ACC112 (cell line): Measurements from ENCODE around the gene PLA2G2A.

Experiments
- H2AFZ ChIP-seq: fragments of 200-600 bp; sonication (generic); one replicate; pipeline ENCODE4 v1.6.0; 2017; ENCODE audit warnings: antibody characterized with exemption, low read length; ENCODE audit not compliant: unreplicated experiment
- H3K27ac ChIP-seq: fragments of 200-600 bp; sonication (generic); 2 replicates; pipeline ENCODE4 v1.5.1; 2014; ENCODE audit warnings: low read depth, mild to moderate bottlenecking, antibody characterized with exemption, low read length, moderate library complexity
- H3K27me3 ChIP-seq: fragments of 200-600 bp; sonication (generic); 2 replicates; pipeline ENCODE4 v1.6.1; 2014; ENCODE audit warnings: mild to moderate bottlenecking, antibody characterized with exemption, low read length, moderate library complexity, mixed read lengths; ENCODE audit not compliant: insufficient read depth
- H3K36me3 ChIP-seq: fragments of 200-600 bp; sonication (generic); 2 replicates; pipeline ENCODE4 v1.6.1; 2016; ENCODE audit warnings: mild to moderate bottlenecking, antibody characterized with exemption, low read length, moderate library complexity, mixed read lengths; ENCODE audit not compliant: insufficient read depth
- H3K4me1 ChIP-seq: fragments of 200-600 bp; sonication (generic); one replicate; pipeline ENCODE4 v1.6.1; 2016; ENCODE audit warnings: low read length, mixed read lengths; ENCODE audit not compliant: insufficient read depth, unreplicated experiment, control insufficient read depth
- H3K4me3 ChIP-seq: fragments of 200-600 bp; sonication (generic); 2 replicates; pipeline ENCODE4 v1.5.1; 2014; ENCODE audit warnings: mild to moderate bottlenecking, low read depth, low read length
- H3K79me2 ChIP-seq: fragments of 200-600 bp; sonication (generic); one replicate; pipeline ENCODE4 v1.6.0; 2016; ENCODE audit warnings: low read length; ENCODE audit not compliant: control insufficient read depth, unreplicated experiment, insufficient read depth

Gene PLA2G2A

DNA sequence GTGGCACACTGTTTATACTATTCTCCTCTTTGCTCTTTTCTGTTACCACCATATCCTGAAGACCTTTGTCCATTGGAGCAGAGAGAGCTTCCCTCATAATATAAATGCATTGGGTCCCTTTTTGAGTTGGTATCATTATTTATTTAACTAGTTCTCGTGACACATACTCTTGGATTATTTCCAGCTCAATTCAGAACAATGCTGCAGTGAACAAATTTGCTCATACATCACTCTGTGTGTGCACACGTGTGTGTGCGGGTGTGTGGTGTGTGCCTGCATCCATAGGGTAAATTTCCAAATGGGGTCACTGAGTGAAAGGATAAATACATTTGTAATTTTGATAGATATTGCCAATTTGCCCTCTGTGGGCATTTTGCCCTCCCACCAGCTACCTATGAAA lies 5.8 kb downstream of the PLA2G2A start:
- Histone ChIP-seq H3K4me1 (no peaks in the 10 kb centered on the region), H3K36me3 (no peaks in the 10 kb centered on the region), H3K27ac (no peak overlapping the region), H2AFZ (no peak overlapping the region), H3K79me2 (no peaks in the 10 kb centered on the region), H3K4me3 (no peak overlapping the region), H3K27me3 (peaks cover 55% of the 10 kb centered on the region)

DNA sequence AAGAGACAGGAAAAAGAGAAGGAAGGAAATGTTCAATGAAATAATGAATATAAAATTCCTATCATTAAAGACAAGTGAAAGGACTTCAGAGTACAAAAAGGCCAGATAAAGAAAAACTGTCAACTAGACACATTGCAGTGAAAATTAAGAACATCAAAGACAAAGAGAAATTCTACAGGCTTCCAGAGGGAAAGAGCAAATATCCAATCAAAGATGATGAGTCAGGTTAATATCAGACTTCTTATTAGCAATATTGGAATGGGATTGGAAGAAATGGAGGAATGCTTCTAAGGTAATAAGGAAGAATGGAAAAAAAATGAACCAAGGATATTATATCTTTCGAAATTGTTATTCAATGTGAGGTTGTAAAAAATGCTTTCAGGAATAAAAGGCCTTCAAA lies 7.8 kb downstream of the PLA2G2A start:
- Histone ChIP-seq H3K36me3 (no peaks in the 10 kb centered on the region), H3K4me3 (no peak overlapping the region), H3K4me1 (no peaks in the 10 kb centered on the region), H3K27me3 (peaks cover 61% of the 10 kb centered on the region), H3K79me2 (no peaks in the 10 kb centered on the region), H3K27ac (no peak overlapping the region), H2AFZ (no peak overlapping the region)

DNA sequence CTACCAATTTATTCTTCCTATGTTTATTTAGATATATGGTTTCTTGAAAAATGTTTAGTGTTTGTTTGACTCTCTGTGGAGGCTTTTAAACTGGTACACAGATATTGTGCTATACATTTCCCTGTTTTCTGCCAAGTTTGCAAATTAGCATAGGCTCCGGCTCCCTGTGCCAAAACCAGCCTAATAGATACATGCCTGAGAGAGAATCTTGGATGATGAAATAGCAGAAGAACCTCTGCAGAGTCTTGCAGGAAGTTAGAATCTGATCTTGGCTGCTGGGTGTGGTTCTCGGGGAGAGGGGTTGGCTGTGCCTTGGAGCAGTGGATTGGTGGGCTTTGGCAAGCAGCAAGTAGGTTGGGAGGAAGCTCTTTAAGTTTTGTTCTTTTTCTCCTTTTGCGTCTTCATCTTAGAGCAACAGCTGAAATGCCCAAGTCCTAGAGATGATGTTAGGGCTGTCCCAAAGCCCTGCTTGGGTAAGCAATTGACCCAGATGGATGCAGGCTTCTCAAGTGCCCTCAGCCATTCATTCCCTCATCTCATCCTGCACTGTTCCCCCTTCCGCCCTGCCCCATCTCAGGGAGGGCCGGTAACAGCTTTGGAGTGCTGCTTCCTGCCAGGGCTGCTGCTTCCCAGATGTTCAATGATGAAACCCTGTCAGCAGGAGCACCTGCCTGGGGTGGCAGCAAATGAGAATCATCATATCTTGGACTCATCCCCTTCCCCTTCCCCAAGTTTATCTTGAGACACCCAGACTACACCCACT lies 9.3 kb downstream of the PLA2G2A start:
- H2AFZ ChIP-seq: no peak overlapping the region
- H3K27me3 ChIP-seq: peaks cover 64% of the 10 kb centered on the region
- H3K27ac ChIP-seq: no peak overlapping the region
- no peak overlapping the region for H3K4me3 ChIP-seq
- no peaks in the 10 kb centered on the region for H3K36me3 ChIP-seq
- H3K4me1 ChIP-seq: no peaks in the 10 kb centered on the region
- no peaks in the 10 kb centered on the region for H3K79me2 ChIP-seq

DNA sequence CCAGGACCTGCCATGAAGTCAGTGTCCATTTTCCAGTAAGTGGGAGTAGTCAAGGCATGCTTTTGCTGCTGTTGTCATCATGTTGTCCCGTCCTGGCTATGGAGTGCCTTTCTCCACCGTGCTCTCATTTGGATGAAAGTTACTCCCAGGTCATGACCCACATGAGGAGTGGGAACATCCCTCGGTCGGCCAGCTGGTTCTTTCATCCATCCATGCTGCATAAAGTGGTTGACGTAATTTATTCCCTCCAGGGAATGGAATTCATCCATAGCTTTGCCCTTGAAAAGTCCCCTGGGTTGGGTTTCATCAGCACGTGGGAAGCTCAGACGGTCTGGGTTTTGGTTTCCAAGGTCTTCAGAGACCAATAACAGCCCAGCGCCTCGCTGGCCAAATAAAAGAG lies 11.6 kb downstream of the PLA2G2A start:
- Histone ChIP-seq H2AFZ (no peak overlapping the region), H3K79me2 (no peaks in the 10 kb centered on the region), H3K27me3 (peaks cover 86% of the 10 kb centered on the region), H3K4me1 (no peaks in the 10 kb centered on the region), H3K4me3 (no peak overlapping the region), H3K27ac (no peak overlapping the region), H3K36me3 (no peaks in the 10 kb centered on the region)

DNA sequence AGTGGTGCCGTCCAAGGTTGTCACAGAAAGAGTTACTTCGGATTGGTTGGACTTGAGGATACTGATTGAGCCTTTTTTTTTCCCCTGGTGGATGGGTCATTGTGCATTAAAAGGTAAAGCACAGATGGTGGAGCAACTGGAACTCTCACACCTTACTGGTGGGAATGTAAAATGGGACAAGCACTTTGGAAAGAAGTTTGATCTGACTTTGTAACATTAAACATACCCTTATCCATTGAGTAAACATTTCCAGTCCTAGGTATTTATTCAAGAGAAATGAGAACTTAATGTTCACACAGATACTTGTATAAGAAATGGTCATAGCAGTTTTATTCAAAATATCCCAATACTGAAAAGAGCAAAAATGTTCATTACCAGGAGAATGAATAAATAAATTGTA lies 14.9 kb downstream of the PLA2G2A start:
- H3K27ac ChIP-seq: no peak overlapping the region
- no peak overlapping the region for H2AFZ ChIP-seq
- H3K4me1 ChIP-seq: no peaks in the 10 kb centered on the region
- H3K79me2 ChIP-seq: no peaks in the 10 kb centered on the region
- H3K27me3 ChIP-seq: peaks cover 74% of the 10 kb centered on the region
- no peaks in the 10 kb centered on the region for H3K36me3 ChIP-seq
- no peak overlapping the region for H3K4me3 ChIP-seq

DNA sequence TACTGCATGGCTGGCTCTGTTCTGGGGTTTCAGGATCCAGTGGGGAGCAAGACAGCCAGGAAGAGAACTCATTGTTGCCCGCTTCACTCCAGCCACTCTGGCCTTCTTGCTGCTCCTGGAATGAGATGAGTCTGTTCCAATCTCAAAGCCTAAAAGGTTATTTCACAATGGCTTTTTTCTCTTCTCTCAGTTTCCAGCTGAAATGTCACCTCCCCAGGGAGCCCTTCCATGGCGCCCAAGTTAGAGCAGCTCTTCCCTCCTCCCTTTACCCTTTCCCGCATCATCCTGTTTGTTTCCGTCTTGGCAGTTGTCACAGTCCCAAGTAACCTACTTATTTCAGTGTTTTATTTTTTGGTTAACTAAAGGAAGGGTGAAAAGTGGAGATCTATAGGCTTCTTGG lies 15.8 kb downstream of the PLA2G2A start:
- Histone ChIP-seq H3K36me3 (no peaks in the 10 kb centered on the region), H3K4me3 (no peak overlapping the region), H3K27me3 (peaks cover 73% of the 10 kb centered on the region)

DNA sequence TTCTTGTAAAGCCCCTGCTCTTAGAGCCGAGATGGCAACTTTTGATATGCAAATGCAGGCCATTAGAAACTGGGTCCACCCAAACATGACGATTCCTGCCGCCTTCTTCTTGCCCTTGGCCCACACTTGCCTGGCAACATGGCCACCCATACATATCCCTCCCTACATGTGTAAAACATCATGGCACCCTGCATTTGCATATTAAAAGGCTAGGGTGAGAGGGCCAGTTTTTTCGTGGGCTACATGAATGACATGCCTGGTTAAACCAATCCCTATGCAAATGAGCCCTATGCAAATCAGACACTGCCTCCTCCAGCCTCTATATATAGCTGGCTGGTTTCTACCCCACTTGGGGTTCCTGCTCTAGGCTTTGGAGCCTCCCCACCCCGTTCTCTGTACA lies 18.8 kb downstream of the PLA2G2A start:
- H3K36me3 ChIP-seq: no peaks in the 10 kb centered on the region
- H2AFZ ChIP-seq: no peak overlapping the region
- H3K27ac ChIP-seq: no peak overlapping the region
- H3K4me1 ChIP-seq: no peaks in the 10 kb centered on the region
- H3K79me2 ChIP-seq: no peaks in the 10 kb centered on the region
- H3K27me3 ChIP-seq: peaks cover 77% of the 10 kb centered on the region
- H3K4me3 ChIP-seq: no peak overlapping the region

More for the DNA sequence above, 15.8 kb downstream of the PLA2G2A start:
- H3K27ac ChIP-seq: no peak overlapping the region
- no peaks in the 10 kb centered on the region for H3K79me2 ChIP-seq
- no peaks in the 10 kb centered on the region for H3K4me1 ChIP-seq
- no peak overlapping the region for H2AFZ ChIP-seq

DNA sequence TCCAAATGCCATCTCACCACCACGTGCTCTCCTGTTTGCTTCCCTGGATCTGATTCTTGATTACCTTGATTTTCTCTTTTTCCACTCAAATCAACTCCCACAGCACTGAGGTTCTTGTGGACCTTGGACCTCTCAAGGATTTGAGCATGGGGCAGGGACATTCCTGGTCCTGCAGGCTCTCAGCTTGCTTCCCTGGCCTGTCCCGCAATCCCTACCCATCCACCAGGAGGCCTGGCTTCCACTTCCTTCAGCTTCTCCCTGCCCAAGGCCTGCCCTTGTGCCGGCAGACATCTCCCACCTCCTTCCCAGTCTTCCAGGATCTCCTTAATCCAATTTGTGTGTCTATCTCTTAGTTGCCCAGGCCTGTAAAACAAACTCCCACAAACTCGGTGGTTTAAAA lies 21.6 kb downstream of the PLA2G2A start:
- Histone ChIP-seq H3K27ac (no peak overlapping the region), H3K36me3 (no peaks in the 10 kb centered on the region), H2AFZ (no peak overlapping the region), H3K79me2 (no peaks in the 10 kb centered on the region), H3K27me3 (peaks cover 77% of the 10 kb centered on the region), H3K4me3 (no peak overlapping the region), H3K4me1 (no peaks in the 10 kb centered on the region)

DNA sequence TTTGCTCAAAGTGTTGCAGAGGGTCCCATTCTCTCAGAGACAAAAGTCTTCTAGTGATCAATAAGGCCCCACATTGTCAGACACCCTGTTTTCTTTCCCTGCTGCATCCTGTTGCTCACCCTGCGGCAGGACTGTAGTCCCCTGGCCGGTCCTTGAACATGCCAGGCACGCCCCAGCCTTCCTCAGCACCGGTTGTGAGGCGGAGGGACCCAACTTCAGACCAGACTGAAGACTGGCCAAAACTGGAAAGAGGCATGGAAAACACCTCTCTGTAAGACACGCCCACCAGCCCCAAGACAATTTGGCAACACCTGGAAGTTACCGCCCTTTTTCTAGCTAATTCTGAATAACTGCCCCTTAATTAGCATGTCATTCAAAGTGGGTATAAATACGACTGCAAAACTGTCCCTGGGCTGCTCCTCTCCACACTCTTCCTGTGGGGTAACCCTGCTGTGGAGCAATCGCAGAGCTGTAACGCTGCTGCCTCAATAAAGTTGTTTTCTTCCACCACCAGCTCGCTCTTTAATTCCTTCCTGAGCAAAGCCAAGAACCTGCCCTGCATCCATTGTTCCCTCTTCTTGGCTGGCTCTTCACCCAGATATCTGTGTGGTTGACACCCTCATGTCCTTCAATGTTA lies 23.8 kb downstream of the PLA2G2A start:
- Histone ChIP-seq H3K27me3 (peaks cover 75% of the 10 kb centered on the region), H3K4me1 (no peaks in the 10 kb centered on the region), H2AFZ (no peak overlapping the region), H3K79me2 (no peaks in the 10 kb centered on the region), H3K27ac (no peak overlapping the region), H3K36me3 (no peaks in the 10 kb centered on the region), H3K4me3 (no peak overlapping the region)

DNA sequence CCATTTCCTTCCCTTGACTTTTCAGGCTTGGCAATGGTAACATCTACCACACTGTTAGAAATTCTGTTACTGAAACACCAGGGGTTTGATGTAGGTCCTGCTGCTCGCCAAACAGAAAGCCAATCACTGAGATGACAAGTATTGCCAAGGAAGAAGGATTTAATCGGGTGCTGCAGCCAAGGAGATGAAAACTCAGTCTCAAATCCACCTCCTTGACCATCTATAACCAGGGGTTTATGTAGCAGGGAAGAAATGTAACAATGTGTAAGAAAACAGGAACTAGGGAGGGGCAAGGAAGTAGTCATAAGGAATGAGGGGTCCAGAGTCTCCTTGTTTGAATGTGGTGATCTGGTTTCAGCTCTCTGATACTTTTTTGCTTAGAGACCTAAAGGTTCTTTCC lies 25.4 kb downstream of the PLA2G2A start:
- Histone ChIP-seq H2AFZ (no peak overlapping the region), H3K27me3 (peaks cover 66% of the 10 kb centered on the region), H3K4me3 (no peak overlapping the region), H3K27ac (no peak overlapping the region), H3K36me3 (no peaks in the 10 kb centered on the region), H3K4me1 (no peaks in the 10 kb centered on the region), H3K79me2 (no peaks in the 10 kb centered on the region)

DNA sequence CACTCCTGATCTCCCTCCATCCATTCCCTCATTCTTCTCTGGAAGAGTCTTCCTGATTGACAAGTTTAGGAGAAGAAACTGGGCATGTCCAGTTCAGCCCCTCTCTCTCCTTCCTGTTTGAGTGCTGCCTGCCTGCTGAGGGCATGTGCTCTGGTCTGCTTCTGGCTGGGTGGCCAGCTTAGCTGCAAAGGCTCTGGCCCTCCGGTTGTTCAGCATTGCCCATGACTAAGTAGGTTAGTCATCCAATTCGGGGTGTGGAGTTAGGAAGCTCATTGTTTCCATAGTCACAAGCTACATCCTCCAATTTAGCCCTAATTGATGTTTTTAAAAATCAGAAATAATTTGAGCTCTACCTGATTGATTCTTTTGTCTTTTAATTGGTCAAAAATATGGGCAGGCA lies 30.4 kb downstream of the PLA2G2A start:
- no peaks in the 10 kb centered on the region for H3K79me2 ChIP-seq
- H3K27ac ChIP-seq: no peak overlapping the region
- no peak overlapping the region for H2AFZ ChIP-seq
- H3K4me3 ChIP-seq: no peak overlapping the region
- H3K27me3 ChIP-seq: peaks cover 31% of the 10 kb centered on the region; the same call in 1 of the 2 replicates
- H3K36me3 ChIP-seq: no peaks in the 10 kb centered on the region
- H3K4me1 ChIP-seq: no peaks in the 10 kb centered on the region
